Heart right ventricle (tissue), 16 donors: Measurements from ENCODE around the gene ARHGEF4. TPM values are rescaled to one million over a fixed set of nuclear protein-coding genes. Genes with fewer than 3 reads are reported as not detected.
"Not testable (repeated sequence)": the region's sequence is repeated elsewhere in the genome, so short reads cannot be mapped to it uniquely, and the experiment has no call there.

Source experiments
- ATAC-seq, 8 donors: fragments of 200-7000 bp; cut with Tn5 transposase; one replicate each; pipeline ENCODE4 v1.9.1; 2020; ENCODE audit warnings: mild to moderate bottlenecking in 8 of 8, moderate library complexity in 8 of 8, moderate number of reproducible peaks in 1 of 8
- DNase-seq, 2 donors: peaks; one replicate each; pipeline ENCODE4 v3.0.0-alpha.2; 2020
- H3K27ac ChIP-seq, 10 donors: fragments of 200-600 bp; sonication (generic) in 2 of 10; one replicate each; pipeline versions ENCODE4 v1.5.0 to v1.8.0; 2020 to 2022; ENCODE audit warnings: mild to moderate bottlenecking in 3 of 10
- H3K27me3 ChIP-seq, 7 donors: fragments of 200-600 bp; one replicate each; pipeline ENCODE4 v1.8.0; 2021 to 2022; ENCODE audit warnings: mild to moderate bottlenecking in 2 of 7
- H3K36me3 ChIP-seq, 9 donors: fragments of 200-600 bp; sonication (generic) in 1 of 9; one replicate each; pipeline versions ENCODE4 v1.5.0 to v1.8.0; 2020 to 2022; ENCODE audit warnings: mild to moderate bottlenecking in 2 of 9
- H3K4me1 ChIP-seq, 9 donors: fragments of 200-600 bp; sonication (generic) in 1 of 9; one replicate each; pipeline versions ENCODE4 v1.5.0 to v1.8.0; 2020 to 2022; ENCODE audit warnings: mild to moderate bottlenecking in 4 of 9
- H3K4me3 ChIP-seq, 10 donors: fragments of 200-600 bp; sonication (generic) in 2 of 10; one replicate each; pipeline versions ENCODE4 v1.5.0 to v1.8.0; 2020 to 2022; ENCODE audit warnings: mild to moderate bottlenecking in 7 of 10, moderate library complexity in 2 of 10
- H3K9me3 ChIP-seq, 11 donors: fragments of 200-600 bp in 10 of 11; sonication (generic) in 2 of 11; one replicate each; pipeline versions ENCODE4 v1.5.0 to v1.8.0; 2013 to 2022; ENCODE audit warnings: mild to moderate bottlenecking in 2 of 11, control low read depth in 1 of 11, moderate library complexity in 1 of 11
- CTCF ChIP-seq, 9 donors: fragments of 200-600 bp; sonication (generic) in 2 of 9; IDR thresholded peaks; one replicate each; pipeline versions ENCODE4 v1.5.0 to v1.8.0; 2021 to 2022; ENCODE audit warnings: antibody characterized with exemption in 9 of 9, mild to moderate bottlenecking in 5 of 9, moderate library complexity in 1 of 9
- WGBS, 2 donors: extraction: QIAGEN DNeasy Blood & Tissue Kit; methylation state at CpG; one replicate each; pipeline ENCODE4 v1.1.7; 2013; ENCODE audit warnings: inconsistent platforms in 1 of 2; 5-methylcytosine and 5-hydroxymethylcytosine counted together
- intact Hi-C, 10 donors: fragments of 100-400 bp; cut with DNase I; formaldehyde crosslinking; loops; one replicate each; pipeline versions ENCODE4 v1.11.1 to v1.14.2; 2022
- polyA plus RNA-seq, 2 donors: library from polyadenylated mRNA; stranded (reverse); fragments of 200-250 nt; gene quantifications; one replicate each; pipeline ENCODE4 v1.2.3, GENCODE V29; 2013
- total RNA-seq, 10 donors: library from RNA; stranded (reverse); fragmentation: NEBNext Ultra II Directional in 3 of 10; extraction: Animal tissue kit (Norgen Biotek cat#: 25700) in 3 of 10; gene quantifications; one replicate each; pipeline versions ENCODE4 v1.2.1 to v1.2.4, GENCODE V29; 2021 to 2023
- donor health status: Arrhythmogenic right ventricular cardiomyopathy.
- donor health status: ischemic (EF 13 %, LVEDD 7.1; RV severe dilation, severe dysfunction).
- donor health status: healthy with polysubstance abuse.
- donor health status: DM: no; HTN: yes; CAD: no.
- donor health status: DM: no; HTN: no; CAD: no.
- donor health status: ischemic (EF 25% LVEDD 6.9; RV normal size, moderate dysfunction).
- donor health status: ischemic (EF 25% LVEDD 5.7; RV mildly dilated, moderate dysfunction).
- donor health status: healthy.
- donor health status: DM: yes; HTN: yes; CAD: no.
- donor health status: Ischemic cardiomyopathy.
- donor health status: ischemic (EF 35%, LVEDD 5.7; RV mildly dilated, moderate dysfunction).
- donor health status: nonischemic (EF 11% LVEDD 7.7; RV severe dilation, severe dysfunction).
- donor health status: DM: yes; HTN: yes; CAD: no.
- donor health status: PGD.
- donor health status: ischemic (EF 29% LVEDD 5.4; RV normal size, mild dysfunction).
- donor health status: nonischemic (EF 23%, LVEDD 6.1; RV moderate dilation, normal function).

The ARHGEF4 gene
- total and polyA plus RNA-seq, 12 donors: 0.67 to 6.5 (median 3.4) TPM

- Histone ChIP-seq H3K27me3 (peaks cover 0 to 11% (median 0%) of the 10 kb centered on the region in 7 donors), H3K4me3 (no peak overlapping the region), H3K9me3 (peaks cover 0 to 7% (median 0%) of the 10 kb centered on the region in 11 donors), H3K27ac (no peak overlapping the region), H3K36me3 (no peaks in the 10 kb centered on the region), H3K4me1 (no peaks in the 10 kb centered on the region)
- no peak for ATAC-seq
- TF ChIP-seq CTCF (IDR thresholded peaks at IDR 0.05): no peak
- WGBS, 2 donors: 69 to 71% methylated on average over 5 of the region's 5 CpGs
- no peak for DNase-seq
- intact Hi-C loops: no loop called here
Measured at GRCh38 chr2:130899306-130899705, 62.6 kb downstream of the ARHGEF4 start.

GRCh38 chr2:130901061-130901460 is 64.3 kb downstream of the ARHGEF4 start:
- no peak for ATAC-seq
- Histone ChIP-seq H3K9me3 (peaks cover 0 to 5% (median 3%) of the 10 kb centered on the region in 11 donors), H3K36me3 (no peaks in the 10 kb centered on the region), H3K27ac (no peak overlapping the region), H3K4me3 (no peak overlapping the region), H3K27me3 (peaks cover 0 to 9% (median 0%) of the 10 kb centered on the region in 7 donors), H3K4me1 (no peaks in the 10 kb centered on the region)
- intact Hi-C loops: no loop called here
- 64 to 65% methylated on average over 3 of the region's 3 CpGs for WGBS, 2 donors
- DNase-seq: no peak
- no peak for TF ChIP-seq CTCF (IDR thresholded peaks at IDR 0.05)

- H3K4me1 ChIP-seq, H3K27ac ChIP-seq, H3K4me3 ChIP-seq, intact Hi-C loops, ATAC-seq, H3K36me3 ChIP-seq, DNase-seq: not testable (repeated sequence)
- Histone ChIP-seq H3K27me3 (peaks cover 0 to 13% (median 0%) of the 10 kb centered on the region in 7 donors), H3K9me3 (peaks cover 0 to 10% (median 5%) of the 10 kb centered on the region in 11 donors)
- 88 to 91% methylated on average over 9 of the region's 9 CpGs for WGBS, 2 donors
Measured at GRCh38 chr2:130901626-130902025, 64.9 kb downstream of the ARHGEF4 start.

DNA sequence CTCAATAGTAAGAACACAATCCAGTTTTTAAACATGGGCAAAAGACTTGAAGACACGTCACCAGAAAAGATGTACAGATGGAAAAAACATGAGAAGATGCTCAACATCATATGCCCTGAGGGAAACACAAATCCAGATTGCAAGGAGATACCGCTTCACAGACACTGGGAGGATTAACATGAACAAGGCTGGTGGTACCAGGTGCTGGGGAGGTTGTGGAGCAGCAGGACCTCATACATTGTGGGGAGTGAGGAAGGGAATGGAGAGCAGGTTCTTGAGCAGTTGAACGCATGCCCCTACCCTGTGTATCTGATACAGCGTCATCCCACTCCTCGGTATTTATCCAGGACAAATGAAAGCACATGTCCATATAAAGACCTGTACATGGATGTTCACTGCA is 72.1 kb downstream of the ARHGEF4 start:
- Histone ChIP-seq H3K4me1 (no peaks in the 10 kb centered on the region), H3K36me3 (no peaks in the 10 kb centered on the region), H3K27ac (no peak overlapping the region), H3K27me3 (peaks cover 0 to 35% (median 7%) of the 10 kb centered on the region in 7 donors), H3K4me3 (no peak overlapping the region), H3K9me3 (peaks cover 0 to 10% (median 5%) of the 10 kb centered on the region in 11 donors)
- no peak for TF ChIP-seq CTCF (IDR thresholded peaks at IDR 0.05)
- WGBS, 2 donors: 91 to 93% methylated on average over 5 of the region's 5 CpGs
- DNase-seq (no peak), ATAC-seq (no peak)
- intact Hi-C loops: no loop called here

DNA sequence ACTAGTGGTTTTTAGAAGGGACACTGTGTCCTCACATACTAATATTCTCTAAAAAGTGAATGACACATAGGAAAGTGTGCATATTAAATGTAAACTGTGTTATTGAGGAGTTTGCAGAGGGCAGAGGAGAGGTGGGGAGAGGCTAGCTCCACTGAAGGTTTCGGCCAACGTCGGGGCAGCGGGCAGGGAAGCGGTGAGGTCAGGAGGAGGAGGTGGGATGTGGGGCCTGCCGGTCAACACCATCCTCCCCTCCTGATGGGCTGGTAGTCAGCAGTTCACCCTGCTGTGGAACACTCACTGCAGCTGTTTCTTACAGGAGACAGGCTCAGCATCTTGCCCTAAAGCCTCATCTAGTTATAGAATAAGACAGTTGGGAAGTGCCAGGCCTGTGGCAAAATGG is 74.2 kb downstream of the ARHGEF4 start:
- ATAC-seq: no peak
- 60 to 61% methylated on average over 6 of the region's 6 CpGs for WGBS, 2 donors
- intact Hi-C loops: no loop called here
- DNase-seq: no peak
- Histone ChIP-seq H3K36me3 (no peaks in the 10 kb centered on the region), H3K27ac (no peak overlapping the region), H3K9me3 (peaks cover 0 to 9% (median 4%) of the 10 kb centered on the region in 11 donors), H3K27me3 (peaks cover 0 to 46% (median 22%) of the 10 kb centered on the region in 7 donors), H3K4me1 (no peaks in the 10 kb centered on the region), H3K4me3 (no peak overlapping the region)
- TF ChIP-seq CTCF (IDR thresholded peaks at IDR 0.05): no peak
